SK-N-SH (cell line): ENCODE results near the gene HOXB6.

ENCODE experiments used
- CHD2 ChIP-seq: fragments of 150-350 bp; IDR thresholded peaks from 2 replicates; pipeline ENCODE4 v1.6.1; 2018; ENCODE audit warnings: low read length; ENCODE audit not compliant: partially characterized antibody
- CTCF ChIP-seq: fragments of 200-600 bp; sonication (generic); IDR thresholded peaks from 2 replicates; pipeline ENCODE4 v1.6.1; 2017; ENCODE audit warnings: antibody characterized with exemption, mild to moderate bottlenecking, moderate library complexity
- ELF1 ChIP-seq: IDR thresholded peaks from 2 replicates; pipeline ENCODE4 v1.4.0; 2012
- EZH2phosphoT487 ChIP-seq: fragments of 200-600 bp; sonication (generic); IDR thresholded peaks from 2 replicates; pipeline ENCODE4 v1.6.1; 2017; ENCODE audit warnings: low read depth, mixed run types, mild to moderate bottlenecking, antibody characterized with exemption, moderate library complexity, borderline replicate concordance
- GABPA ChIP-seq: IDR thresholded peaks from 2 replicates; pipeline ENCODE4 v1.4.0; 2012; ENCODE audit warnings: low read depth, mild to moderate bottlenecking
- JUND ChIP-seq: IDR thresholded peaks from 2 replicates; pipeline ENCODE4 v1.4.0; 2012
- MAX ChIP-seq: IDR thresholded peaks from 2 replicates; pipeline ENCODE4 v1.4.0; 2012; ENCODE audit warnings: low read depth
- NRF1 ChIP-seq: IDR thresholded peaks from 2 replicates; pipeline ENCODE4 v1.6.1; 2012; ENCODE audit warnings: low read depth, mild to moderate bottlenecking, low read length
- POLR2AphosphoS5 ChIP-seq: IDR thresholded peaks from 2 replicates; pipeline ENCODE4 v1.6.1; 2012; ENCODE audit warnings: low read depth, low read length
- REST ChIP-seq: IDR thresholded peaks from 2 replicates; pipeline ENCODE4 v1.6.1; 2012; ENCODE audit warnings: mild to moderate bottlenecking, low read depth, low read length, moderate library complexity
- SIN3A ChIP-seq: IDR thresholded peaks from 2 replicates; pipeline ENCODE4 v1.6.1; 2012; ENCODE audit warnings: low read depth, mild to moderate bottlenecking, low read length, moderate library complexity, borderline replicate concordance
- TAF1 ChIP-seq: IDR thresholded peaks from 2 replicates; pipeline ENCODE4 v1.6.1; 2012; ENCODE audit warnings: low read depth, mild to moderate bottlenecking, low read length, moderate library complexity, borderline replicate concordance
- USF2 ChIP-seq: fragments of 150-350 bp; IDR thresholded peaks from 2 replicates; pipeline ENCODE4 v1.6.1; 2017; ENCODE audit warnings: antibody characterized with exemption, low read length, low read depth, borderline replicate concordance
- ZBTB33 ChIP-seq: IDR thresholded peaks from 2 replicates; pipeline ENCODE4 v1.4.0; 2012; ENCODE audit warnings: low read depth, borderline replicate concordance

- TF ChIP-seq USF2: no peak
- peak; percentile 40 for TF ChIP-seq CTCF
- TF ChIP-seq ELF1: no peak
- no peak for TF ChIP-seq GABPA
- TF ChIP-seq POLR2AphosphoS5: no peak
- TF ChIP-seq TAF1: no peak
- no peak for TF ChIP-seq EZH2phosphoT487
- TF ChIP-seq MAX: no peak
- TF ChIP-seq CHD2: no peak
- no peak for TF ChIP-seq NRF1
- TF ChIP-seq SIN3A: no peak
- no peak for TF ChIP-seq ZBTB33
- no peak for TF ChIP-seq REST
- TF ChIP-seq JUND: no peak
Measured at GRCh38 chr17:48561884-48562810, 42.6 kb downstream of the HOXB6 start.
